GM18951 (cell line): ENCODE data around the gene SPSB1.
"Not testable (repeated sequence)": the region's sequence is repeated elsewhere in the genome, so short reads cannot be mapped to it uniquely, and the experiment has no call there.

Source experiments
- POLR2A ChIP-seq: IDR thresholded peaks from 4 replicates; pipeline ENCODE4 v1.6.1; 2011; ENCODE audit warnings: mild to moderate bottlenecking; ENCODE audit not compliant: insufficient read length, insufficient read depth; ENCODE audit errors: extremely low read depth
- in situ Hi-C: fragments of 300-500 bp; cut with MboI; formaldehyde crosslinking; loops from one replicate; pipeline ENCODE4 v1.12.0; 2022; ENCODE audit warnings: low sequenced_read_pairs, mixed read lengths, inconsistent platforms; ENCODE audit not compliant: unreplicated experiment

The SPSB1 gene

DNA sequence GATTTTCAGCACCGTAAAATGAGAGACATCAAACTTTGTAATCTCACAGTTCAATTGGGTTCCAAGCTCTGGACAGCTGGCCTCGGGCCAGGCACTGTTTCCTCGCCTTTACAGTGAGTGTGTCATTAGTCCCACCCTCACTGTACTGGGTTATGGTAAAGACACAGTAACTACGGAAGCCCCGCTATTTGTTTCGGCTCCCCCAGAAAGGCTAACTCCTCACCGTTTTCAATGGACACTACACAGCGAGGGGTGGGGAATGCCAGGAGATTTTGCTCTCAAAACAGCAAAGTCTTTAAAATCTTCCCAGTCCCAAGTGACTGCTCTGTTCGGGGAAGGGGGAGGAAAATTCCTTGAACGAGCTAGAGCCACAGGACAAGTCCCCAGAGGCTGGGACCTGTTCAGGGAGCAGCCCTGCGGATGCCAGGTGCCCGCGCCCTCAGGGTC lies 757 bp upstream of the SPSB1 start:
- in situ Hi-C loops, result no loop called here
- TF ChIP-seq POLR2A, result no peak

DNA sequence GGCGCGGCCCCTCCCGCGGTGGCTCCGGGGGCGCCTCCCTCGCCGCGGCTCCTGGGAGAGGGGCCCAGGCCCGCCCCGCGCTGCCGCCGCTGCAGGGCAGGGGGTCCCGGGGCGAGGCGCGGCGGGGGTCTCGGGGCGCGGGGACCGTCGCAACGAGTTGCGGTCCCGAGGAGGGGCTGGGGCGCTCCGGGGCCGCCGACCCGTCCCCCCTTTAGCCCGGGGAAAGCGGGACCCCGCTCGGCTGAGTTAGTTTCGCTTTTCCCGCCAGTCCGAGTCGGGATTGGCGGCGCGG lies 493 bp downstream of the SPSB1 start:
- no peak for TF ChIP-seq POLR2A
- in situ Hi-C loops, result no loop called here

DNA sequence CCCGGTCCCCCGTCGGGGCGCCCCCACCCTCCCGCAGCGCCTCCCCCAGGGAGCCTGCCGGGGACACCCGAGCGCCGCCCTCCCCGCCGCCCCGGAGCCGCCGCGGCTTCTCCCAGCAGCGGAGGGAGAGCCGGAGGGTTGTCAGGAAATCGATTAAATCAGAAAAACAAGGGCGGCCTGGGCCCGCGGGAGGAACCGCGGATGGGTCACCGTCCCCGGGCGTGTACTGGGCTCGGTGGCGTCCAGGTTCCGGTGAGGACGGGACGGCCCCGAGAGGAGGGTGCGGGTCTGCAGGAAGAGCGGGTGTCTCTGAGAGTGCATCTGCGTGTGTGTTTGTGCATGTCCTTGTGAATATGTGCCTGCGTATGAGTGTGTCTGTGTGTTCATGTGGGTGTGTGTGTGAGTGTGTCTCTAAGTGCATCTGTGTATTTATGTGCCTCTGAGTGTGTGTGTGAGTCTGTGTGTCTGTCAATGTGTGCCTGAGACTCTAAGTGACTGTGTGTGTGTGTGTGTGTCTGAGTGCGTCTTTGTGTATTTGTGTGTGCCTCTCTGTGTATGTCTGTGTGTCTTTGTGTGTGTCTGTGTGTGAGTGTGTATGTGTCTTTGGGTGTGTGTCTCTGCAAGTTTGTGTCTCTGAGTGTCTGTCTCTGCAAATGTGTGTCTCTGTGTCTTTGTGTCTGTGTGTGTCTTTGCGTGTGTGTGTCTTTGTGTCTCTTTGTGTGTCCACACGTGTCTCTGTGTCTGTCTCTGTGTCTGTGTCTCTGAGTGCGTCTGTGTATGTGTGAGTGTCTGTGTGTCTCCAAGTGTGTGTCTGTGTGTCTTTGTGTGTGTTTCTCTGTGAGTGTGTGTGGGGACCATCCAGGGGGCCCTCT lies 1.1 kb downstream of the SPSB1 start:
- no peak for TF ChIP-seq POLR2A
- in situ Hi-C loops, result no loop called here

DNA sequence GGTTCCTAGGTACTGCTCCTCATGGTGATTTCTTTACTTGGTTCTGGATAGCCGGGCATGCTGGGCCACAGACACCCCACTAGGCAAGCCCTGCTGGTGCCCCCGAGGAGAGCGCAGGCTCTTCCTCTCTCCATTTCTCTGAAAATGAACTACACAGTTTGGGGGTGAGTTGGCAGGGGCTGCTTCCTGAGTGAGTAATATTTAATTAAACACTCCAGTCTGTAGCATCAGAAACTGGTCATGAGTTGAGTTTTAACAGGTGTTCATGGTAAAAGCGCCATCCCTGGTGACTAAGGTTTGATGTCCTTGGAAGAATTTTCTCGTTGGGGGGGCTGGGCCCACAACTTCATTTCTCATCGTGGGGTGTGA lies 1.7 kb downstream of the SPSB1 start:
- TF ChIP-seq POLR2A, result no peak
- in situ Hi-C loops, result no loop called here

DNA sequence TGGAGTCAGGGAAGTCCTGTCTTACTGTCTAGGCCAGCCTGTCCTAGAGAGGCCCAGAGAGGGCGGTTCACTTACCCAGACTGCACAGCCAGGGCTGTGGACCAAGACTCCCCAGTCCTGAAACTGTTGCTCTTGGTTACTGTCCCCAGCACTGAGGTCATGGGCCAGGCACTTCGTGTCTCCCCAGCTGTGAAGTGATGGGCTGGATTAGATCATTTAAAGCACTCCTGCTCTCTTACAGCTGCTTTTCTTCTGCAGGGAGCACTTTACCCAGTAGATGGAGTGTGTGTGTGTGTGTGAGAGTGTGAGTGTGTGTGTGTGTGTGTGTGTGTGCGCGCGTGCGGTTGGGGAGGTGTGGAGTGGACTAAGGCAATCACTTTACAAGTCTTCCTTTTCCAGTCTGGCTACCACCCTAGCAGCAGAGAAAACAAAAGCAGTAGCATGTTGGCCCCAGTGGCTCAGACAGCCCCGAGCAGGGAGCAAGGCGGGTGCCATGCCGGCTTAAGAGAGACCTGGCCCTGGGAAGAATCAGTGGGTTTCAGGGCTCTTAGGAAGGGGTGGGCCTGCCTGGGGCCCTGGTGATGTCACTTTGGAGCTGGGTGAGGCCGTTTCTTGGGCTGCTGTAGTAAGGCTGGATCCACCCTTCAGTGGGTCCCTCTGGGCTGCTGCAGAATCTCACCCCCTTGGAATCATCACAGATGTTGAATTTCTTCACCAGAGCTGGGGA lies 2.4 kb downstream of the SPSB1 start:
- in situ Hi-C loops, result no loop called here
- TF ChIP-seq POLR2A, result no peak

DNA sequence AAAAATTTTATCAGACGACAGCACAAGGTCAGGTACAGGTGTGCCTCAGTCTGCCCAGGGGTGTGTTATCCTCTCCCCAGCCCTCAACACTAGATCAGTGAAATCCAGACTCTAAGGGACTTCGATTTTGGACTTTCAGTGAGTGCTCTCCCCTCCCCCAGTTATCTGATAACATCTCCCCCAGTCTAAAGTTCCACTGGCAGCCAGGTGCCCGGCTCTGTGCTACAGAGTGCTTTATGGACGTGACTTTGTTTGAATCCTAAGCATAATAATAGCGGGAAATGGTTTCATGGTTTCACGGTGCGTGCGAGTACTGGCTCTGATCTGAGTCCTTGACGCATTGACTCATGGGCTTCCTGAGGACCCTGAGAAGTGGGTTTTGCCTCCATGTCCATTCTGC lies 3.2 kb downstream of the SPSB1 start:
- TF ChIP-seq POLR2A, result no peak
- in situ Hi-C loops, result no loop called here

DNA sequence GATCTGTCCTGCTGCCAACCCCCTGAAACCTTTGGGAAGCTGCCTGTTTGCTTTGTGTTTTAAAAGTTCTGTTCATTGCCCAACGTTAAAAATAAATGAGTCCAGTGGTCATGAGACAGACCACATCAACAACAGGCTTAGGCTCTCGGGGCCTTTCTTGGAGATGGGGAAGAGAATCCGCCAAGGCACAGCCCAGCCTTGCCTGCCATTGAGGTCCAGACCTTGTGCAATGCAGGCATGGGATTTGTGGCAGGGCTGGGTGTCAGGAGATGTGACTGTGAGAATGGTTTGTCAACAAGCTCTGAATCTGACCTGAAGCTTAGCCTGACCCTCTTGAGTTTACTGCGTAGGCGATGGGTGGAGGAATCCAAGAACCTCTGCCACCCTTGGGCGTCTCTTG lies 4.2 kb downstream of the SPSB1 start:
- in situ Hi-C loops, result no loop called here
- no peak for TF ChIP-seq POLR2A

DNA sequence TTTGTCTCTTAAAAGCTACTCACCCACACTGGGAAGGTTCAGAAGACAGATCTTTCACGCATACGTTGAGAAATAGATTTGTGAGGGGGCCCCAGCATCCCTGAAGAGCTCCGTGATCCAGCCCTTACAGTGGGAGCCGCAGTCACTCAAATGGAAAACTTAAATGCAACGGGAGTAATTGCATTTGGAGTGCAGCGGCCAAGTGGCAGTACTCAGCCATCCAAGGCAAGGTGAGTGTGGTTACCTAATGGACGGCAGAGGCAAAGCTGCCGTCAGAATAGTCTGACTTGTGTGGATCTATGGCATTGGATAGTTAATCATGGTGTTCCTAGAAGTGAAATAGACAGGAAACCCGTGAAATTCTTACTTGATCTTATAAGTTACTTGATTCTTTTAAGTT lies 5.1 kb downstream of the SPSB1 start:
- in situ Hi-C loops, result no loop called here
- TF ChIP-seq POLR2A, result no peak

DNA sequence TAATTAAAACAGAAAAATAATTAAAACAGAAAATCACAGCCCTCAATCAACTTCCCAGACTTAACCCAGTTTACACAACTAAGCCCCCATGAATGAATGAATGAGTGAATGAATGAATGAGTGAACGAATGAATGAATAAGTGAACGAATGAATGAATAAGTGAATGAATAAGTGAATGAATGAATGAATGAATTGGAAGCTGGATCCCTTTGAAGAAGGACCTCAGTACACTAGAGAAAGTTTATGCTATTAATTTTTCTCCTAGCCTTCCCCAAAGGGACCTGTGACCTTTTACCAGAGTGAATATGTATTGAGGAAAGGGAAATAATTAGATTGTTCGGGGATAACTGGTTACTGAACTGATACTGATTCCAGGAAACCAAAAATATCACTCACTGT lies 5.6 kb downstream of the SPSB1 start:
- in situ Hi-C loops, result no loop called here

DNA sequence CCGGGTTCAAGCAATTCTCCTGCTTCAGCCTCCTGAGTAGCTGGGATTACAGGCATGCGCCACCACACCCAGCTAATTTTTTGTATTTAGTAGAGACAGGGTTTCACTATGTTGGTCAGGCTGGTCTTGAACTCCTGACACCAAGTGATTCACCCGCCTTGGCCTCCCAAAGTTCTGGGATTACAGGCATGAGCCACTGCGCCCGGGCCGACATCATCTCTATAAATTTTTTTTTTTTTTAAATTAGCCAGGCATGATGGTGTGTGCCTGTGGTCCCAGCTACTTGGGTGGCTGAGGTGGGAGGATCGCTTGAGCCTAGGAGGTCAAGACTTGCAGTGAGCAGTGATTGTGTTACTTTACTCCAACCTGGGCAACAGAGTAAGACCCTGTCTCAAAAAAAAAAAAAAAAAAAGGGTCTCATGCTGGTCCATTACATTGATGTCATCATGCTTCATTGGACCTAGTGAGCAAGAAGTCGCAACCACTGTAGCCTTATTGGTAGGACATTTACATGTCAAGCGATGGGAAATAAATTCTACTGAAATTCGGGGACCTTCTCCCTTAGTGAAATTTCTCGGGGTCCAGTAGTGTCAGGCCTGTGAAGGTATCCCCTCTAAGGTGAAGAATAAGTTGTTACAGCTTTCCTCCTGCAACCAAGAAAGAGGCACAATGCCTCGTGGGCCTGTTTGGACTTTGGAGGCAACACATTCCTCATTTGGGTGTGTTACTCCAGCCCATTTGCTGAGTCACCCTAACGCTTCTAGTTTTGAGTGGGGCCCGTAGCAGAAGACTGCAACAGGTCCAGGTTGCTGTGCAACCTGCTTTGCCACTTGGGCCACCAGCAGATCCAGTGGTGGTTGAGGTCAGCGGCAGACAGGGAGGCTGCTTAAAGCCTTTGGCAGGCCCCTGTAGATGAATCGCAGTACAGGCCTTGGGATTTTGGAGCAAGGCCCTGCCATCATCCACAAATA lies 7.2 kb downstream of the SPSB1 start:
- in situ Hi-C loops, result not testable (repeated sequence)

More for the DNA sequence above, 5.6 kb downstream of the SPSB1 start:
- no peak for TF ChIP-seq POLR2A

DNA sequence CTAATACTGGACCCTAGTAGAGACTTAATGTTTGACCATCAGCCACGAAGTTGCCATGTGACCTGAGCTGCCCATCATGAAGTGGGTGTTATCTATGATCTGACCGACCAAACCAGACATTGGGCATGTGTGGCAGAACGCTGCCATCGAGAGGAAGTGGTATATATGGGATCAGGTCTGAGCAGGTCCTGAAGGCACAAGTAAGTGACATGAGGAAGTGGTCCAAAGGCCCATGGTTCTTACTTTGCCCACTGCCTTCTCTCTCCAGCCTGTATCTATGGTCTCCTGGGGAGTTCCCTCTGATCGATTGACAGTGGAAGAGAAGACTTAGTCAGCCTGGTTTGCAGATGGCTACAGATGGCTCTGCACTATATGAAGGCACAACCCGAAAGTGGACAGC lies 7.9 kb downstream of the SPSB1 start:
- in situ Hi-C loops, result no loop called here
- TF ChIP-seq POLR2A, result no peak

DNA sequence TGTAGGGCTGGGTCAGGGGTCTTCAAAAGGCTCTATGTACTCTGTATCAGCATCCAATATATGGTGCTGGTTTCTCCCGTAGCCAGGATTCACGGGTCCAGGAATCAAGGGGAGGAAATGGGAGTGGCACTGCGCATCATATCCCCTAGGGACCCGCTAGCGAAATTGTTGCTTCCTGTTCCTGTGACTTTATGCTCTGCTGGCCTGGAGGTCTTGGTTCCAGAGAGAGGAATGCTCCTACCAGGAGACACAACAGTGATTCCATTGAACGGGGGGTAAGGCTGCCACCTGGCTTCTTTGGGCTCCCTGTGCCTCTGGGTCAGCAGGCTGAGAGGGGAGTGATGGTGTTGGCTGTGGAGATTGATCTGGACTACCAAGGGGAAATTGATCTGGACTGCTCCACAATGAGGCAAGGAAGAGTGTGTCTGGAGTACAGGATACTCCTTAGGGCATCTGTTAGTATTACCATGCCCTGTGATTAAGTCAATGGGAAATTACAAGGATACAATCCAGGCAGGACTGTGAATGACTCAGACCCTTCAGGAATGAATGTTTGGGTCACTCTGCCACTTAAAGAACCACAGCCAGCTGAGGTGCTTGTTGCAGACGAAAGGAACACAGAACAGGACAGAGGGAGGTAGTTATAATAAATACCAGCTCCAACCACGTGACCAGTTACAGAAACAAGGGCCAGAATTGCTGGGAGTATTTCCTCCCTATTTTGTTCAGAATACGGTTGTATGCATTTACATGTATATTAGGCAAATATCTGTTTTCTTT lies 10.2 kb downstream of the SPSB1 start:
- no peak for TF ChIP-seq POLR2A
- in situ Hi-C loops, result no loop called here

DNA sequence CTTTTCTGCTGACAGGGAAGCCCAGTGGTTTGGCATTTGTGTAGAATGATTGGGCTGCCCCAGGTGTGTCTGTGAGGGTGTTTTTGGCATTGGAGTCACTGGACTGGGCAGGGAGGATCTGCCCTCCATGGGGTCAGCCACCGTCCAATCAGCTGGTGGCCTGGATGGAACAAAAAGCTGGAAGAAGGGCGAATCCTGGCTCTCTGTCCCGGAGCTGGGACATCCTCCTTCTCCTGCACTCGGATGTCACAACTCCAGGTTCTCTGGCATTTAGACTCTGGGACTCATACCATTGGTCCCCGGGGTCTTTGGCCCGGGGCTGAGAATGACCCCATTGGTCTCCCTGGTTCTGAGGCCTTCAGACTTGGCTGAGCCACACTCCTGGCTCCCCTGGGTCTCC lies 11.2 kb downstream of the SPSB1 start:
- in situ Hi-C loops, result no loop called here

More for the DNA sequence above, 11.2 kb downstream of the SPSB1 start:
- no peak for TF ChIP-seq POLR2A
